Transverse colon (tissue), 4 donors: ENCODE measurements around the gene KLHL42. TPM values are rescaled to one million over a fixed set of nuclear protein-coding genes. Genes with fewer than 3 reads are reported as not detected.
A peak's percentile ranks its signal among the peaks of the same experiment; 100 is the strongest.

ENCODE experiments used
- DNase-seq: peaks from one replicate; pipeline ENCODE4 v3.0.0-alpha.2; 2019
- H3K27ac ChIP-seq, 4 donors: fragments of 200-600 bp; sonication (generic); 2 replicates each; pipeline ENCODE4 v1.5.1; 2016 to 2018; ENCODE audit warnings: inconsistent platforms in 4 of 4
- H3K27me3 ChIP-seq: fragments of 200-600 bp; sonication (generic); 2 replicates; pipeline ENCODE4 v1.5.1; 2017; ENCODE audit warnings: inconsistent platforms
- H3K36me3 ChIP-seq, 4 donors: fragments of 200-600 bp; sonication (generic); 2 replicates each; pipeline ENCODE4 v1.5.1; 2017 to 2019; ENCODE audit warnings: inconsistent platforms in 4 of 4
- H3K4me1 ChIP-seq, 4 donors: fragments of 200-600 bp; sonication (generic); 2 replicates each; pipeline ENCODE4 v1.5.1; 2017 to 2020; ENCODE audit warnings: inconsistent platforms in 4 of 4
- H3K4me3 ChIP-seq, 4 donors: fragments of 200-600 bp; sonication (generic); 1 replicate in 1 of 4; 2 replicates in 3 of 4; pipeline versions ENCODE4 v1.5.1 to v1.6.1; 2017 to 2019; ENCODE audit warnings: inconsistent platforms in 4 of 4
- H3K9me3 ChIP-seq, 2 donors: fragments of 200-600 bp; sonication (generic); 2 replicates each; pipeline ENCODE4 v1.5.1; 2017 to 2019; ENCODE audit warnings: inconsistent platforms in 2 of 2
- CTCF ChIP-seq, 5 experiments: fragments of 200-600 bp in 3 of 5; fragments of 450-650 bp in 2 of 5; sonication (generic) in 3 of 5; IDR thresholded peaks; 1 replicate in 2 of 5; 2 replicates in 3 of 5; pipeline ENCODE4 v1.5.1; 2016 to 2017; ENCODE audit warnings: antibody characterized with exemption in 5 of 5, inconsistent platforms in 3 of 5, mild to moderate bottlenecking in 2 of 5, moderate library complexity in 1 of 5
- EP300 ChIP-seq: sonication (generic); formaldehyde crosslinking; IDR thresholded peaks from one replicate; pipeline ENCODE4 v1.6.1; 2017; ENCODE audit warnings: antibody characterized with exemption, low read depth
- POLR2A ChIP-seq: fragments of 450-650 bp; IDR thresholded peaks from one replicate; pipeline ENCODE4 v1.6.1; 2016; ENCODE audit warnings: antibody characterized with exemption, mild to moderate bottlenecking, moderate library complexity
- POLR2AphosphoS5 ChIP-seq, 3 donors: sonication (generic); formaldehyde crosslinking; IDR thresholded peaks; one replicate each; pipeline ENCODE4 v1.6.1; 2016; ENCODE audit warnings: antibody characterized with exemption in 3 of 3
- WGBS, 2 donors: methylation state at CpG; one replicate each; pipeline ENCODE4 v1.1.5; 2018; ENCODE audit warnings: low coverage in 1 of 2; 5-methylcytosine and 5-hydroxymethylcytosine counted together
- in situ Hi-C, 4 donors: fragments of 200-750 bp; cut with MboI; loops; one replicate each; pipeline versions ENCODE4 v1.15.0 to v1.15.1; 2017; ENCODE audit warnings: low sequenced_read_pairs in 3 of 4, low pct_ligation_motif_present in 1 of 4, low pct_unique_long_range_greater_than_20kb in 1 of 4
- intact Hi-C: fragments of 100-400 bp; cut with DNase I; formaldehyde crosslinking; loops from one replicate; pipeline ENCODE4 v1.15.1; 2023; ENCODE audit warnings: low total_unique reads
- total RNA-seq, 4 donors: library from RNA; depleted of rRNA; stranded (reverse); fragments of >200 nt; gene quantifications; one replicate each; pipeline ENCODE4 v1.1.0, GENCODE V29; 2016

Gene KLHL42
- total RNA-seq, 4 donors from 2014 or later, result 14.7 to 104 (median 47.3) TPM

GRCh38 chr12:27778206-27778605, 1.8 kb upstream of the KLHL42 start:
- Histone ChIP-seq H3K9me3 (no peaks in the 10 kb centered on the region), H3K27me3 (no peaks in the 10 kb centered on the region), H3K4me3 (no peak overlapping the region), H3K27ac (no peak overlapping the region), H3K36me3 (no peaks in the 10 kb centered on the region), H3K4me1 (peaks cover 0 to 35% (median 16%) of the 10 kb centered on the region in 4 donors)
- TF ChIP-seq CTCF (IDR thresholded peaks at IDR 0.05) (no peak), POLR2AphosphoS5 (IDR thresholded peaks at IDR 0.05) (no peak), POLR2A (no peak)
- intact Hi-C loops (no loop called here), in situ Hi-C loops (no loop called here)
- 60 to 64% methylated on average over 1 of the region's 1 CpG for WGBS, 2 donors
- no peak for DNase-seq

- Histone ChIP-seq H3K9me3 (no peaks in the 10 kb centered on the region), H3K4me3 (peak overlapping the region; percentile 74 to 95 (median 84)), H3K27me3 (no peaks in the 10 kb centered on the region), H3K4me1 (peaks cover 0 to 35% (median 16%) of the 10 kb centered on the region in 4 donors), H3K36me3 (no peaks in the 10 kb centered on the region), H3K27ac (peak overlapping the region; percentile 86 to 96 (median 94))
- TF ChIP-seq EP300, result no peak
- TF ChIP-seq POLR2A, result no peak
- TF ChIP-seq CTCF (IDR thresholded peaks at IDR 0.05), result no peak
- no peak for TF ChIP-seq POLR2AphosphoS5 (IDR thresholded peaks at IDR 0.05)
- intact Hi-C loops (no loop called here), in situ Hi-C loops (no loop called here)
- WGBS, 2 donors, result 4 to 9% methylated on average over 9 to 30 of the region's 36 CpGs
- DNase-seq, result peak; percentile 14
Measured at GRCh38 chr12:27779416-27779919, 565 bp upstream of the KLHL42 start.

GRCh38 chr12:27780612-27781408, 777 bp downstream of the KLHL42 start:
- H3K4me1 ChIP-seq, result peaks cover 3 to 45% (median 16%) of the 10 kb centered on the region in 4 donors
- 8 to 27% methylated on average over 3 to 22 of the region's 27 CpGs for WGBS, 2 donors

More at GRCh38 chr12:27780612-27781408, 777 bp downstream of the KLHL42 start:
- in situ Hi-C loops, result no loop called here
- peak overlapping the region; percentile 86 to 96 (median 94) for H3K27ac ChIP-seq
- intact Hi-C loops, result no loop called here
- TF ChIP-seq CTCF (IDR thresholded peaks at IDR 0.05) (no peak), POLR2A (no peak), POLR2AphosphoS5 (IDR thresholded peaks at IDR 0.05) (peak in 1 of 3 donors; percentile 17), EP300 (no peak)
- H3K4me3 ChIP-seq, result peak overlapping the region; percentile 74 to 95 (median 84)
- peak; percentile 25 for DNase-seq
- no peaks in the 10 kb centered on the region for H3K9me3 ChIP-seq
- H3K27me3 ChIP-seq, result no peaks in the 10 kb centered on the region
- H3K36me3 ChIP-seq, result no peaks in the 10 kb centered on the region
